ENCODE results near the gene ATRNL1.

GRCh38 chr10:115857856-115858255, 764.7 kb downstream of the ATRNL1 start:
- TF ChIP-seq, protein P1, sequence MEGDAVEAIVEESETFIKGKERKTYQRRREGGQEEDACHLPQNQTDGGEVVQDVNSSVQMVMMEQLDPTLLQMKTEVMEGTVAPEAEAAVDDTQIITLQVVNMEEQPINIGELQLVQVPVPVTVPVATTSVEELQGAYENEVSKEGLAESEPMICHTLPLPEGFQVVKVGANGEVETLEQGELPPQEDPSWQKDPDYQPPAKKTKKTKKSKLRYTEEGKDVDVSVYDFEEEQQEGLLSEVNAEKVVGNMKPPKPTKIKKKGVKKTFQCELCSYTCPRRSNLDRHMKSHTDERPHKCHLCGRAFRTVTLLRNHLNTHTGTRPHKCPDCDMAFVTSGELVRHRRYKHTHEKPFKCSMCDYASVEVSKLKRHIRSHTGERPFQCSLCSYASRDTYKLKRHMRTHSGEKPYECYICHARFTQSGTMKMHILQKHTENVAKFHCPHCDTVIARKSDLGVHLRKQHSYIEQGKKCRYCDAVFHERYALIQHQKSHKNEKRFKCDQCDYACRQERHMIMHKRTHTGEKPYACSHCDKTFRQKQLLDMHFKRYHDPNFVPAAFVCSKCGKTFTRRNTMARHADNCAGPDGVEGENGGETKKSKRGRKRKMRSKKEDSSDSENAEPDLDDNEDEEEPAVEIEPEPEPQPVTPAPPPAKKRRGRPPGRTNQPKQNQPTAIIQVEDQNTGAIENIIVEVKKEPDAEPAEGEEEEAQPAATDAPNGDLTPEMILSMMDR (IDR thresholded peaks at IDR 0.05; ENCODE audit: low read length) = no peak
- no peak for TF ChIP-seq EZH2 (optimal IDR thresholded peaks at IDR 0.05; ENCODE audit: low read depth, low read length)

All from MM.1S (cell line).